ENCODE results near the gene RBM11.

Gene RBM11

DNA sequence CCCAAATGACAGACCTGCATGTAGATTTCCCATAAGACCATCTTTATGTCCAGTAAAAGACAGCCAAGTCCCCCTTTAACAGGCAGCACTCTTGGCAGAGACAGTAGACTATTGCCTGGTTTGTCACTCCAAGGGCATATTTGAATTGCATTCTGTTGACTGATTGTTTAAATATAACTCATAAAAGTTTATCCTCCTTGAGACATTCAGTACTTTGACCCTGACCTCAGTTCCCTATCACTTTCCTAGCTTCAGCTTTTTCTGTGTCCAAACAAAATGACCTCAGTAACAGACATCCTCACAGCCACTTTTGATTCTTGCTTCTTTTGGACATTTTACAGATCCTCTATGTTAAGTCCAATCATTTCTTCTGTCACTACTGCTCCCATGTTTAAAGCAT, 51.1 kb downstream of the RBM11 start:
- DNase-seq (ENCODE audit: low spot score): no peak
- TF ChIP-seq, protein P1, sequence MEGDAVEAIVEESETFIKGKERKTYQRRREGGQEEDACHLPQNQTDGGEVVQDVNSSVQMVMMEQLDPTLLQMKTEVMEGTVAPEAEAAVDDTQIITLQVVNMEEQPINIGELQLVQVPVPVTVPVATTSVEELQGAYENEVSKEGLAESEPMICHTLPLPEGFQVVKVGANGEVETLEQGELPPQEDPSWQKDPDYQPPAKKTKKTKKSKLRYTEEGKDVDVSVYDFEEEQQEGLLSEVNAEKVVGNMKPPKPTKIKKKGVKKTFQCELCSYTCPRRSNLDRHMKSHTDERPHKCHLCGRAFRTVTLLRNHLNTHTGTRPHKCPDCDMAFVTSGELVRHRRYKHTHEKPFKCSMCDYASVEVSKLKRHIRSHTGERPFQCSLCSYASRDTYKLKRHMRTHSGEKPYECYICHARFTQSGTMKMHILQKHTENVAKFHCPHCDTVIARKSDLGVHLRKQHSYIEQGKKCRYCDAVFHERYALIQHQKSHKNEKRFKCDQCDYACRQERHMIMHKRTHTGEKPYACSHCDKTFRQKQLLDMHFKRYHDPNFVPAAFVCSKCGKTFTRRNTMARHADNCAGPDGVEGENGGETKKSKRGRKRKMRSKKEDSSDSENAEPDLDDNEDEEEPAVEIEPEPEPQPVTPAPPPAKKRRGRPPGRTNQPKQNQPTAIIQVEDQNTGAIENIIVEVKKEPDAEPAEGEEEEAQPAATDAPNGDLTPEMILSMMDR (IDR thresholded peaks at IDR 0.05): no peak
- no peak overlapping the region for H3K4me3 ChIP-seq
- no peak overlapping the region for H3K27ac ChIP-seq

DNA sequence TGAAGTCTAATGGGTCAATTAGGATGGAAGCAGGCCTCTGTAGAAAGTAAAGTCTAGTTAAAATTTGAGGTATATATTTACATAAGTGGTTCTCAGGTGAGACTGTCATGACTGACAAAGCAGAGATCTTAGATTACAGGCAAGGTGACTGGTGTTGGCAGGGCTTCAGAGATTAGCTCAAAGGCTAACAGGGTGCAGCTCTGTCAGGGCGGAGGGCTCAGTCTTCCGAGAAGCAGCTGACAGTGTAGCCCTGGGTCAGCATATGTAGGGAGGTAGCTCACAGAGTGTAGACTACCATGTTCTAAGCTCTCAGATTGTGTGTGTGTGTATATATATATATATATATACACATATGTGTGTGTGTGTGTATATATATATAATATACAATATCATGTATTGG, 54.7 kb downstream of the RBM11 start:
- Histone ChIP-seq H3K4me3 (no peak overlapping the region), H3K27ac (no peak overlapping the region)
- DNase-seq (ENCODE audit: low spot score): no peak
- TF ChIP-seq, protein P1 (IDR thresholded peaks at IDR 0.05): no peak

DNA sequence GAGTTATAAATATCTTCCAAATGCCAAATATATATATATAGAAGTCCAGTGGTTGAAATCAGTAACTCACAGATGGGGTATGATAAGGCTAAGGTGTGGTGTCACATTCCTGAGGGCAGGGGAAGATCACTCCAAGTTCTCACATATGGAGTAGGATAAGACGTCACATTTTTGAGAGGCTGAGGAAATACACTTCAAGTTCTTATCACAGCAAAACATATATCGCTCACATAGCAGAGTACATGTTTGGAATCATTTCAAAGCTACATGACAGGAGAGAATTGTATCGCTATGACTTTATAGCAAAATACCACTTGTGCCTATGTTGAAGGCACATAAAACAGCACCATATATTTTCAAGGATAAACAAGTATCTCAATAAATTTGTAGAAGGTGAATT, 55.1 kb downstream of the RBM11 start:
- no peak for DNase-seq (ENCODE audit: low spot score)
- H3K27ac ChIP-seq: no peak overlapping the region
- no peak overlapping the region for H3K4me3 ChIP-seq
- TF ChIP-seq, protein P1 (IDR thresholded peaks at IDR 0.05): no peak

DNA sequence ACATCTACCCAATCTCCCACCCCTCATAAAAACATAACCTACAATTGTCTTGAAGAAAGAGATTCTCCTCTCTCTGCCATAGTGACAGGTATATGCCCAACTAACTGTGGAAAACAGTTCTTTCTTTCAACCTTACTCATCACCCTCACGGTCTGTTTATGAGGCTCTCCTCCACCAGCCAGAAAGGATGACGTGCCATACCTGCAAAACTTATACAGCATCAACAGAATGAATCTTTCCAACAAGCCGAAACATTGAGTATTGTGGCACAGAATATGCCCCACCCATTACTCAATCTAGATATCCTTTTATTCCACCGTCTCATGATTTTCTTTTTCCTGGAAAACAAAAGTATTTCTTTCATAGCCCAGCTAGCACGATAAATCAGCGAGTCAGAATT, 55.7 kb downstream of the RBM11 start:
- no peak overlapping the region for H3K4me3 ChIP-seq
- DNase-seq (ENCODE audit: low spot score): no peak
- H3K27ac ChIP-seq: no peak overlapping the region
- TF ChIP-seq, protein P1 (IDR thresholded peaks at IDR 0.05): no peak

DNA sequence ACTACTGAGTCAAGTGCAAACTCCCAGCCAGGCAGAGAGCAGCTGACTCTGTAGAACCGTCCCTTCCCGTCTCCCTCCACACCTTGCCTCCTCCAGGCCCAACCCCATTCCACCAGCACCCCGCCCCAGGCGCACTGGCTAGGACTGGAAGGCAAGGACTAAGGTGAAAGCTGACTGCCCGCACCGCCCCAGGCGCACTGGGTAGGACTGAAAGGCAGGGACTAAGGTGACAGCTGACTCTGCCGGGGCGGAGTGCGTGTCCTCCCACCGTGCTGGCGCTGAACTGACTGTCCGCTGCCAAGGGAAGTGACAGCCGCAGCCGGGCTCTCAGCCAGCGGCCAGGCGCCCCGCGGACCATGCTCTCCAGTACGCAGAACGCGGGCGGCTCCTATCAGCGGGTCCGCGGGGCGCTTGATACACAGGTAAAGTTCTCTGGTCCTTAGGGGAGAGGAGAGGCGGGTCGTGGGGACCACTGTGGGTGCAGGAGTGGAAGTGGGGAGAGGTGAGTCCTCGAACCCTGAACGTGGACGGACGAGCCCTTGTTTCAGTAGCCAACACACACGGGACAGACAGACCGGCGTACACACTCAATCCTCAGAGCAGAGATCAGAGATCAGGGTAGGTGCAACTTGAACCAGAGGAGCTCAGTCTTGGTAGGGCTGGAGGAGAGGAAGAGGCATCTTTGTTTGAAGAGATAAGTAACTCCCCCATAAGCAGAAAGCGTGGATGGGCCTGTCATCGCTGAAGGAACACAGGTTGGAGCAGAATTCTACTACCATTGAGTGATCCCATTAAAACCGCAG, 58.0 kb downstream of the RBM11 start:
- Histone ChIP-seq H3K27ac (no peak overlapping the region), H3K4me3 (peak overlapping the region; percentile 59)
- TF ChIP-seq, protein P1 (IDR thresholded peaks at IDR 0.05): no peak
- DNase-seq (ENCODE audit: low spot score): no peak

DNA sequence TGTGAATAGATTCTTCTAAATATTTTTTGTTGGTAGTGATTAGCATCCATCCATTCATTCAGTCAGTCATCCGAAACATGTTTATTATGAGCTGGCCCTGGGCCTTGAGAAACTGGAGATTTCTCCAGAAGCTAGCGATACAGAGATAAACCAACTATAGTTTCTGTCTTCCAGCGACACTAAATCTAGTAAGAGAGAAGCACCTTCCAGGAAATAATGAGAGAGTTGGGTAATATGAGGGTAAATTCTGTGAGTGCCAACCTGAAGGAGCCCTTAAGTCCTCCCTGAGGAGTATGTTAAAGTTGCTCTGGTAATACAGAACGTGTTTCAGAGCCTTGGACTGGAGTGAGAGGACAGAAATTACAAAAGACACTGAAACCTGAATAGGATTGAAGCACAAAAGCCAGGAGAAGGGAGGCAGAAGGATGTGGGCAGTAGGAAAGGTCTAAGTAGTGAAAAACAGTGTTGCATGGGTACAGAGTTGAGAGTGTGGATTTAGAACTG, 59.8 kb downstream of the RBM11 start:
- Histone ChIP-seq H3K4me3 (no peak overlapping the region), H3K27ac (no peak overlapping the region)
- DNase-seq (ENCODE audit: low spot score): no peak
- TF ChIP-seq, protein P1 (IDR thresholded peaks at IDR 0.05): no peak

Measured in coronary artery (tissue), 2 donors.